ENCODE data around the gene ZNF658. TPM values are rescaled to one million over a fixed set of nuclear protein-coding genes. Genes with fewer than 3 reads are reported as not detected.

Gene ZNF658
- 2.2 and 3.1 TPM in 2 replicates for total RNA-seq

GRCh38 chr9:66900490-66901131 is at the start of gene ZNF658:
Gene ZNF658, plus strand, starts transcription at chr9:66900725. Its CDS starts 2,837 bp downstream, at chr9:66903562.

Other genes starting within 250 kb of the ZNF658 start
- not detected in 2 replicates for gene SPATA31A3, start 91.8 kb downstream of the ZNF658 start, total RNA-seq

All from mammary microvascular endothelial cell (primary cell).